22Rv1 (cell line): ENCODE data around the gene KDM4C.

ENCODE experiments used
- H3K27ac ChIP-seq: fragments of 450-650 bp; 2 replicates; pipeline ENCODE4 v1.5.1; 2017
- ZFX ChIP-seq: fragments of 450-650 bp; IDR thresholded peaks from 2 replicates; pipeline ENCODE4 v1.6.1; 2017; ENCODE audit warnings: antibody characterized with exemption, borderline replicate concordance
- TF ChIP-seq, protein P1 (sequence below): fragments of 450-650 bp; IDR thresholded peaks from 2 replicates; pipeline ENCODE4 v1.5.1; 2017; ENCODE audit warnings: mild to moderate bottlenecking

KDM4C gene

DNA sequence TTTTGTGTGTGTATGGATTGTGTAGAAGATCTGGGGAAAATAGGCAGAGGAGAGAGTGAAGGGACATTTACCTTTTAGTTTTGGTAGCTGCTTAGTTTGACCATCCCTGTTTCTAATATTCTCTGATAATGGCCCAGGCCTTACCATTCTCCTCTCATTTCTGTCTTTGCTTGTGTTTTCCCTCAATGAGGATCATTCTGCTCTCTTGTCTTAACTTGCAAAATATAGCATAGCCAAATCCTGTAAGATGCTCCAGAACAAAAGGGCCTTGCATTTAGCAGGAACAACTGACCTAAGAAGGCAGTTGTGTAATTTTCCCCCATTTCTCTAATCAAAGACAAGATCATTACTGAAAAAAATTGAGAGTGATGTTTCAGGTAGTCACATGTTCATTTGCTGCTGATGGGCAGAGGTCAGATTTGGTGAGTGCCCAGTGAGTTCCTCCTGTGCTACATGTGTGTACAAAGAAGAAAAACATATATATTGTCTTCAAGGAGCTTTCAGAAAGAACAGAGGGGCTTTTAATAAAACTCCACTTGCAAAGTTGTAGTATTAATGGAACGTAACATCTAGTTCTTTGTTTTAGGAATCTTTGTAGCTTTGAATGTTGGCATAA lies 139.5 kb downstream of the KDM4C start:
- no peak overlapping the region for H3K27ac ChIP-seq
- TF ChIP-seq, protein P1, sequence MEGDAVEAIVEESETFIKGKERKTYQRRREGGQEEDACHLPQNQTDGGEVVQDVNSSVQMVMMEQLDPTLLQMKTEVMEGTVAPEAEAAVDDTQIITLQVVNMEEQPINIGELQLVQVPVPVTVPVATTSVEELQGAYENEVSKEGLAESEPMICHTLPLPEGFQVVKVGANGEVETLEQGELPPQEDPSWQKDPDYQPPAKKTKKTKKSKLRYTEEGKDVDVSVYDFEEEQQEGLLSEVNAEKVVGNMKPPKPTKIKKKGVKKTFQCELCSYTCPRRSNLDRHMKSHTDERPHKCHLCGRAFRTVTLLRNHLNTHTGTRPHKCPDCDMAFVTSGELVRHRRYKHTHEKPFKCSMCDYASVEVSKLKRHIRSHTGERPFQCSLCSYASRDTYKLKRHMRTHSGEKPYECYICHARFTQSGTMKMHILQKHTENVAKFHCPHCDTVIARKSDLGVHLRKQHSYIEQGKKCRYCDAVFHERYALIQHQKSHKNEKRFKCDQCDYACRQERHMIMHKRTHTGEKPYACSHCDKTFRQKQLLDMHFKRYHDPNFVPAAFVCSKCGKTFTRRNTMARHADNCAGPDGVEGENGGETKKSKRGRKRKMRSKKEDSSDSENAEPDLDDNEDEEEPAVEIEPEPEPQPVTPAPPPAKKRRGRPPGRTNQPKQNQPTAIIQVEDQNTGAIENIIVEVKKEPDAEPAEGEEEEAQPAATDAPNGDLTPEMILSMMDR = no peak
- no peak for TF ChIP-seq ZFX

DNA sequence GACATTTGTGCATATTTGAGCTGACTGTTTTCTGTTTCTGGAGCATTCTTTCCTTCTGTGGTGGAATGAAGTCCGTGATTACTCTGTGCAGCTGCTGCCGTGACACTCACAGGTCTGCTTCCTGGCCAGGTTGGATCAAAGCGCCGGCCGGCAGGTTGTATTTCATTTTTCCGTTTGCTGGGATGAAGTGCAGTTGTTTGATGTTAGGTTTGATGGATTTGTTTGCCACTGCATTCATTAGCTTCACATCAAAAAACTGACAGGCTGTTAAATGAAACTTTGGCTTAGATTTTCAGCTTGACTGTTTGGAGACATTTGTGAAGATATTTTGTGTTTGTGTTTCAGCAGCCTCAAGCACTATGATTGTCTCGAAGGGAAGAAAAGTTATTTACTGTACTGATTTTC lies 140.1 kb downstream of the KDM4C start:
- TF ChIP-seq ZFX = no peak
- TF ChIP-seq, protein P1 = no peak
- no peak overlapping the region for H3K27ac ChIP-seq

GRCh38 chr9:6899274-6899673 lies 141.5 kb downstream of the KDM4C start:
- no peak for TF ChIP-seq ZFX
- TF ChIP-seq, protein P1 = no peak
- no peak overlapping the region for H3K27ac ChIP-seq

DNA sequence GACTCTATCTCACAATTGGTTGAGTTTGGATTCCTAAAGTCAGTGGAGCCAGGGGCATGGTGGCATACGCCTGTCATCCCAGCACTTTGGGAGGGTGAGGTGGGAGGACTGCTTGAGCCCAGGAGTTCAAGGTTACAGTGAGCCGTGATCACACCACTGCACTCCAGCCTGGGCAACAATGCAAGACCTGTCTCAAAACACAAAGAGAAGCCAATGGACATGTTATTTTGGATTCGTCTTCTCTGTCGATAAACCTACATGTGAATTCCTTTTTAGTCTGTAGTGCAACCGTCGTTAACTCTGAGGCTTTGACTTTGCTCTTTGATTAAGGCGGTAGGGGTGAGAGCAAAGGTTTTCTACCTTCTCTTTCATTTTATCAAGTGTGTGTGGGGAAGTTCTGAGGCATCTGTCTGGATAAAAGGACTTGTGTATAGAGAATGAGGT lies 142.7 kb downstream of the KDM4C start:
- no peak overlapping the region for H3K27ac ChIP-seq
- TF ChIP-seq, protein P1 = no peak
- TF ChIP-seq ZFX = no peak

GRCh38 chr9:6901180-6901579 lies 143.4 kb downstream of the KDM4C start:
- H3K27ac ChIP-seq = no peak overlapping the region
- TF ChIP-seq, protein P1 = no peak
- no peak for TF ChIP-seq ZFX

DNA sequence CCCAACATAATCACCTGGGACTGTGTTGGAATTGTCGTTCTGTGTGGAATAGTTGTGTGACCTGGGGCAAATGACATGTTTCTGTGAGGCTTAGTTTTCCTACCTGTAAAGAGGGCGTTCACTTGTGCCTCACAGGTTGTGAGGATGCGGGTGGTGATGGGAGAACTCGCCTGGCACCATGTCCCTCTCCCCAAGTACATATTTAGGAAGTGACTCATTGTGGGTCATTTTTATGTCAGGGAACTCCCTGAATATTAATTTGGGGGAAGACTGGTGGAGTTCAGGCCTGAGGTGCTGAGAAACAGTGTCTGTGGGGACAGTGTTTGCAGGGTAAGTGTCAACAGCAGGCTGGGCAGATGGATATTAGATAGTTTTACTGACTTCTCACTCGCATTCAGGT lies 144.7 kb downstream of the KDM4C start:
- TF ChIP-seq, protein P1 = no peak
- TF ChIP-seq ZFX = no peak
- no peak overlapping the region for H3K27ac ChIP-seq

GRCh38 chr9:6904371-6904770 lies 146.6 kb downstream of the KDM4C start:
- TF ChIP-seq ZFX = no peak
- TF ChIP-seq, protein P1 = no peak
- H3K27ac ChIP-seq = no peak overlapping the region
